Stimulated activated CD4-positive, alpha-beta T cell treated with anti-CD3 and anti-CD28 coated beads, Interleukin-15, amount 100 ng/mL, for 48 hours (primary cell): ENCODE measurements around the gene DNAJC7.
A peak's percentile ranks its signal among the peaks of the same experiment; 100 is the strongest.
"Not testable (repeated sequence)": the region's sequence is repeated elsewhere in the genome, so short reads cannot be mapped to it uniquely, and the experiment has no call there.

Experiments
- DNase-seq, 2 donors: peaks; one replicate each; pipeline ENCODE4 v3.0.0-alpha.2; 2020; ENCODE audit warnings: low read depth in 2 of 2

The DNAJC7 gene

DNA sequence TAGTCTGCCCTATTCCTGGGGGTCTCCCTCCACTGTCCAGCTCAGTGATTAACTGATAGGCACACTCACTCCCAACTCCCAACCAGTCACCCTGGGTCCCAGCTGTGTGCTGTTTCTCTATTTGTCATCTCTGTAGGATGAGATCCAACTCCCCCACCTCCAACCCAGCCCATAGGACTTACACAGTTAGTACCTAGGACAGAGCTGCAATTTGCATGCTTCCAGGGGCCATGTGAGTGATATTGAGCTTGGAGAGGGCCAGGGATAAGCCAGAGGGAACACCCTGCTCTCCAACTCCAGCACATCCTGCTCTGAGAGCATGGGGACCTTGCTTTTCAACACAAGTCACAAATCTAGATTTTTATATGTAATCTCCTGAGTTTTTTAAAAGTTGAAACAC lies 24.4 kb upstream of the DNAJC7 start:
- DNase-seq, result no peak

DNA sequence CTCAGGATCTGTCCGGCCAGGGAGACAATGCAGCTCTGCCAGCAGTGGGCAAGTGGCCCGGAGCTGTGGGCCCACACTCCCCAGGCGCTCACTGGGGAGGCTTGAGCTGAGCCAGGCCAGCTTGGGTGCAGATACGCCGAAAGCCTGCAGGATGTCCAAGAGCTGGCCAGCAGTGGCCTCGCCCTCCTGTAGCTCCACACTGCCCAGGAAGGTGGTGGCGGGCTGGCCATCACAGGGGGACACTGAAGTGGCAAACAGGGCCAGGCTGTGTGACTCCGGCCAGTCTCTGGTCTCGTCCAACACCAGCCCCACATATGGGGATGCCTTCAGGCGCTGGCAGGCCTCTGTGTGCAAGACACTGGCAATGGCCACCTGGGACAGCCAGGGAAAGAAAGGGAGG lies 23.6 kb upstream of the DNAJC7 start:
- no peak for DNase-seq

DNA sequence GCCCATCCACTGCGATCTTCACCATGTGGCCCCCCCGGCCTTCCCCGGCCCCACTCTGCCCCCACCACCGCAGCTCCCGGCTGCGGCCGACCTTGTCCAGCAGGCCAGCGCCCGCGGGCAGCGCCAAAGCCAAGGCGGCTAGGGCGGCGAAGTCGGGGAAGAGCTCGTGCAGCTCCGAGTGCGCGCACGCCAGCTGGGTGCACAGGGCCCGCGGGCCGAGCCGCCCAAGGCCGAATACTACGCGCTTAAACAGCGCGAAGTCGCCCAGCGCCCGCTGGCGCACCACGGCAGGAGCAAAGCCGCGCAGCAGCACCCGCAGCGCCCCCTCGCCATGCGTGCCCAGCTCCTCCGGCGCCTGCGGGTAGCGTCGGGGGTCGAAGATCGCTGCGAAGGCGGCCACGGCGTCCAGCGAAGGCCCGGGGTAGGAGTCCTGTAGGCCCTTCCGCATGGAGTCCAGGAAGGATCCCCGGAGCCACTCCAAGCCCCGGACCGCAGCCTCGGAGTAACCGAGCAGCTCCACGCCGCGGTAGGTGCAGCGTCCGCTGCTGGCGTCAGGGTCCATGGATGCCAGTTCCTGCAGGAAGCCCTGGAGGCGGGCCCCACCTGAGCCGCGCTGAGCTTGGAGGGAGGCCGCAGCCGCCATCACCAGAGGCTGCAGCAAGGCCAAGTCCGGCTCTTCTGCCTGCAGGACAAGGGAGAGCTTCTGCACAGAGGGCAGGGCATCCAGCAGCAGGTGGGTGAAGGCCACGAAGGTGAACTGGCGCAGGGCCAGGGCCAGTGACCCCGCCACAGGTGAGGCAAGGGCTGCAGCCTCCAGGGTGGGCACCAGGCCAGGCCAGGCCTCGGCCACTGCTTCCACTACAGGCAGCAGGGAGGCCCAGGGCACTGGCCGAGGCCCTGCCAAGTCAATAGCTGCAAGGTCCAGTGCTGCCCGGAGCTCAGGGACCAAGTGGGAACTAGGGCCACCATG lies 22.8 kb upstream of the DNAJC7 start:
- DNase-seq, result no peak

DNA sequence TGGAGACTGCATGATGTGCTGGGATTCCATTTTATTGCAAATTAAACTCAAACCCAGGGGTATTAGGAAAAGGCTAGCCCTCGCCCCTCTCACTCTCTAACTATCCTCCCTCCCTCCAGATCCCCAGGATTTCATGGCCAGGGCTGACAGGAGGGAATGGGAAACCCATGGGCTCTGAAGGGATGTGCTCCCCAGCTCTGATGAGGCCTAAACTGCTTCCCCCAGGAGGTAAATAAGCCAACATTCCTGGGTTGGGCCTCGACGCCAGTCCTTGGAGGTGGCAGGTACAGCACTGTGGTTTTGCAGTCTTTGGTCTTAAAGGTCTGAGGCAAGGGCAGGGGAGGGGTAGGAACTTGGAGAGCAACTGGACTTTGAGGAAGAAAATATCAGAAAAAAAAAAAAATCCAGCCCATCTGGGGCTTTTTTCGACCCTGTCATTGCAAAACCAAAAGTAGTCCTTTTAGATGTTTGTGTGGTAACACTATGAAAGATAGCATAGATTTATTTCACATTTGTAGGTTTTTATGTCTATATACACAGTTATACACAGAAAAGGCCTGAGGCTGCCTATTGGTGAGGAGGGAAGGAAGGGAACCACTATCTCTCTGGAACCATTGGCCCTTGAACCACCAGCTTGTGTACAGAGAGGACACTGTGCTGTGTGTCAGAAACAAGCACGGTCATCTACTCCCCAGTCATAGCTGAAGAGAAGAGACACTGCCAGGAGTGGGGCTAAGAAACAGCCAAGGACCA lies 21.2 kb upstream of the DNAJC7 start:
- DNase-seq, result no peak

DNA sequence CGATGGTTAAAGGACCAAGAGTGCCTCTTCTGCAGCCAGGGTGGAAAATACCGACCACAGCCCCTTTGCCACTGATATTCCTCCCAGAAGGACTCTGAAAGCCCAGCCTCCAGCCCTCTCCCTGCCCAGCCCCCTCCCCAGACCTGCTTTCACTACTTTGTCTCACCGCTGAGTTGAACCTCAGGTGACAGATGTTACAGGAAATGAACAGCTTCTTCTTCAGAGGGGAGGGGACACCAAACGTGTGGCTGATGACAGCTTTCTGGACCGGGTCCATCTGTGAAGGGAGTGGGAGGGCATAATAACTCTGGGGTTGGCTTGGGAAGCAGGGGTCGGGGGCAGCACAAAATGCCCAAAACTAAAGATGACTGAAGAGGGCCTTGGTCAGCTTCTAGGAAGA lies 16.8 kb upstream of the DNAJC7 start:
- no peak for DNase-seq

DNA sequence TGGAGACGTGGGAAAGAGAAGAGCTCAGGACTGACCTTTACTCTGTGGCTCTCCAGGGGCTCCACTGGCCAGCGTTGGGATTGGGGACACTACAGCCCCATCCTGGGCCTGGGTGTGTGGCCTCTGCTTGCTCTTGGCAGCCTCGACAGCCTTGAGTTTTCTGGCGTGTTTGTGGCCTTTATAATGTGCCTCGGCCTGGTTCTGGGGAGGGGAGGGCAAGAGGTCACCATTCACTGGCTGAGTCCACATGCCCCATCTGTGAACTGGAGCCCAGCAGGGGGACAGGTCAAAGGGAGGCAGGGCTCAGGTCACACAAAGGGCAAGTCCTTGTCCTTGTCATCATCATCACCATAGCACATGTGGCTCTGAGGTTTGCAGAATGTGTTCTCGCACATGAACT lies 14.3 kb upstream of the DNAJC7 start:
- no peak for DNase-seq

DNA sequence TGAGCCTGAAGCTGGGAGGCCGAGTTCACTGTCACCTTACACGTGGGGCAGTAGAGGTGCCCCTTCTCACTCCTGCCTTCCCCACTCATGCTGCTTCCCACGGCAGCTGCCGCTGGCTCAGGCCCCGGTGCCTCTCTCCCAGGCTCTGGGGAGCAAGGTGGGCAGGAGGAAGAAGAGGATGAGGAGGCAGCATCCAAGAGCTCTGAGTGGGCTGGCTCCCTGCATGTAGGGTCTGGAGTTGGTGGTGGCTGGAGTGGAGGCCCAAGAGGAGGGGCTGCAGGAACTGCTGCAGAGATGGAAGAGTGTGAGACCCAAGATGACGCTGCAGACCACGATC lies 11.5 kb upstream of the DNAJC7 start:
- no peak for DNase-seq

DNA sequence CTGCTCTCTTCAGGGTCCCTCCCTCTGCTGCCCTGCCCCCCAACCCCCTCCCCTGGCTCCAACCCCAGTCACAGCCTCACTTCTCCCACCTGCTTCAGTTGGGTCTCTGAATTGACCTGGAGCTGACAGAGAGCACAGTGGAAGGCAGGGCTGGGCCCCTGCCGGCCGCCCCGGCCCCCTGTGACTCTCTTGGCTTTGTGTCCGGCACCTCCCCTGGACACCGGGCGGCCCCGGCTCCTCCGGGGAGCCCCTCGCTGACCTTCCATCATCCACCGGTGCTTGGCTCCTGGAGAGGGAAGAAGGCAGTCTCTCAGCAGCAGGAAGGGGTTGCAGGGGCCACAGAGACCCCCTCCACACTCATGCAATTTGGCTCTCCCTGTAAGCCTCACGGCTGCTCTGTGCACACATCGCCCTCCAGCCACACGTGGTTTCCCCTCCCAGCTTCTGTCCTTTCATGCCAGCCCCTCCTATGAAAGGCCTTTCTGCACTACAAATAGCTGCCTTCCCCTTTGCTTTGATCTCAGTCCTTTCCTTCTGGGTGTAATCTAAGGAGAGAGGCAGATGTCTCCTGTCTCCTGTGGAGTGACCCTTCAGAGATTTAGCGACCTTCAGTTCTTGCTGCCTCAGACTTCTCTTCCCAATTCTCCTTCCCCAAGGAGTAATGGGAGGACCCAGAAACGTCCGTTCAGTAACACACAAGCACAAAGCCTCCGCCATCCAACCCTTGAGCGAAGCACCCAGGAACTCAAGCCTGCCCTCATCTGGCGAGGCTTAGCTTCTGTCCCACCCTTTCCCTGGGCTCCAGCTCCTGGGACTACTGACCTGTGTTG lies 10.9 kb upstream of the DNAJC7 start:
- no peak for DNase-seq

DNA sequence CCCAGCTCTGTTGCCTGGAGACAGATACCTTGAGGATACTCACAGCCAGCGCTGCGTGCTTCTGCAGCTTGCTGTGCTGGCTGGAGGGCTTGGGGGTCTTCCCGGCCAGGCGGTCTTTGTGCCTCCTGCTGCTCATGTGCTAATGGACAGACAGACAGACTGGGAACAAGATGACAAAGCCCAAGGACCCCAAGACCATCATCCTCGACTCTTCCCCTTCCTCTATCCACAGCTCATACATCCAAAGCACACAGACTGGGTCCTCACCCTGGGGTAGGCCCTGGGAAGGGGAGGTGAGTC lies 10.3 kb upstream of the DNAJC7 start:
- no peak for DNase-seq

DNA sequence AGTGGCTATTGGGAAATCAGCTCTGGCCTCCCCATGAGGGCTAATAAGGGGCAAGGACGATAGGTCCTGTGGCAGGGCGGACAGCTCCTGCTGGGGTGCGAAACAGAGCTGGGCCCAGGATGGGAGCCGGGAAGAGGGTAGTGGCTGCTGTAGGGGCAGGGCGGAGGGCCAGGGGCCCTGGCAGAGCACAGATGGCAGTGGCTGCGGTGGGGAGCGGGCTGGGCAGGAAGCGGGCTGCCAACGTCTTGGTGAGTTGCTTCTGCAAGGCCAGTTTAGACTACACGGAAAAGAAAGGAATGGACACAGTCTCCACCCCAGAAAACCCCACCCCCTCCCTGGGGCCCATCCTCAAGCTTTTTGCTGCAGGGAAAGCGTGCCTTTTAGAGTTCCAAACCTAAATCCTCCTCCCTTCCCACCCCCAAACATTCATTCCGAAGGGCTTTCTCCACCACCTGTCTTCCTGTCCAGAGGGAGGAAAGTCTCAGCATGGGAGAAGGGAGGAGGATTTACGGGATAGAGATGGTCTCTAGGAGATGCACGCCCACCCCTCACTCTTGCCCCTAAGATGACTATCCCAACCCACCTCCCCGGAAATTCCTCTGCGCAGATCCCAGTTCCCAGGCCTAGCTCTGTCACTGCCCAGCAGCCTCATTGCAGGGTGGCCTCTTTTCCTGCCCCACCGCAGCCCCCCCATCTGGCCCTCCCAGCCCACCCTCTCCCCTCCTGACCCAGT lies 9.8 kb upstream of the DNAJC7 start:
- DNase-seq, result no peak

DNA sequence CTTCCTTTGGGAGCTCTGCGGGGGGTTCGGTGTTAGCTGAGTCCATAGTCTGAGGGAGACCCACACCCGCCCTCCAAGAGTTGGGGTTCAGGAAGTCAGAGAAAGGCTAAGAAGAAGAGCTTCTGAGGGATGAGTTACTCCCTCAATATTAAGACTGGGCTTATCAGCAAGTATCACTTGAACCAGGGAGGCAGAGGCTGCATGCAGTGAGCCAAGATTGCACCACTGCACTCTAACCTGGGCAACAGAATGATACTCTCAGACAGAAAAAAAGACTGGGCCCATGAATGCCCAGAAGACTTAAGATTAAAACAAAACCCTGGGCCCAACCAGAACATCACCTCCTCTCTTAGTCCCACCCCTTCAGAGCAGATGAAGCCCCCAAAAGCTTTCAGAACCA lies 8.7 kb upstream of the DNAJC7 start:
- DNase-seq, result no peak

DNA sequence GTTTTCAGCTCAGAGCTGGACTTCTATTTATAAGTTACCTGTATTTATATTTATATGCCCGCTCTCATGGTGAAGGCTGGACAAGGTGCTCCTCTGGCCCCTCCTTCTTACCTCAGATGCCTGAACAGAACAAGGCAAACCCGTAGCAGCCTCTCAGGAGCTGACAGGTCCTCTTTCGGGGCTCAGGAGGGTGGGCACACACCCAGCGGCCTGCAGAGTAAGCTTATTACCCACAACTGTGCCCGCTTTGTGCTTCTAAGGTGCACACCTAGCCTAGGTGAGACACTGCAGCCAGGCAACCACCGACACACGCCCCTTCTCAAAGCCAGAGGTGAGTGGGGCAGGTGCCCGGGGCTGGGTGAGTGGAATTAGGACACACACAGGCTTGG lies 7.9 kb upstream of the DNAJC7 start:
- DNase-seq, result no peak

DNA sequence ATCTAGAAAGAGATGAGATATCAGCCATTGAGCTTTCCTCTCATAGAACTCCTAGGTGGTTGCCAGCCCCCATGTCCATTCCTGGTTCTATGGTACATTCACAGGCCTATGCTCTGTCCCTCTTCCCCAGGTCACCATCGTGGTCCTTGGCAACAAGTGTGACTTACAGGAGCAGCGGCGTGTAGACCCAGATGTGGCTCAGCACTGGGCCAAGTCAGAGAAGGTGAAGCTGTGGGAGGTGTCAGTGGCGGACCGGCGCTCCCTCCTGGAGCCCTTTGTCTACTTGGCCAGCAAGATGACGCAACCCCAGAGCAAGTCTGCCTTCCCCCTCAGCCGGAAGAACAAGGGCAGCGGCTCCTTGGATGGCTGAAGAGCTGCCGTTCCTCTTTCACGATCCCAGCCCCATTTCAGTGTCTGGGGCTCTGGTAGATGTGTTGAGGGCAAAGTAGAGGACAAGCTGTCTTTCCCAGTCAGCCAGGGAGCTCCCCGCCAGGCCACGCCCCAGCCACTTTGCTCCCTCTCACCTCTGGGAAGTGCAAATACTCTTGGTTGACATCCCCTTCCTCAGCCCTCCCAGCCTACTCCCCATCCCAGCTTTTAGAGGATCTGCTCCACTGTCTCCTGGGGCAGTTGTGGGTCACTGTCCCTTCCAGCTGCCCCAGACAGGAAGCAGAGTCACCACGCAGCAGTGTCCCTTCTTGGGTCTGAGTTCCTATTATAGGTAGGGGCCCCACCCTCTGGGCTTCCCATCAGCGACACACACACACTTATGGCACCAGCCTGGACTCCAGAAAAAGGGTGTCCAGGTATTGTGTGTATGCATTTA lies 6.5 kb upstream of the DNAJC7 start:
- DNase-seq, result no peak

DNA sequence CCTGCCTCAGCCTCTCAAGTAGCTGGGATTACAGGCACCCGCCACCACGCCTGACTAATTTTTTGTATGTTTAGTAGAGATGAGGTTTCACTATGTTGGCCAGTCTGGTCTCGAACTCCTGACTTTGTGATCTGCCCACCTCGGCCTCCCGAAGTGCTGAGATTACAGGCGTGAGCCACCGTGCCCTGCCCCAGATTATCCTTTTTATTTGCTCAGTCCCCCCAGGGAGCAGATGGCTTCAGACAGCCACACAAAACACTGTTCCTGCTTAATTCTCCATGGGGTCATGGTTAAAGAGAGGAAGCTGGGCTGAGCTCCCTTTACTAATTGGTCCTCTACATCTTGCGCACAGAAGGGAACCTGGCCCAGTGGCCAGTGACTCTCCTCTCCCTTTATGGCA lies 3.6 kb upstream of the DNAJC7 start:
- not testable (repeated sequence) for DNase-seq

DNA sequence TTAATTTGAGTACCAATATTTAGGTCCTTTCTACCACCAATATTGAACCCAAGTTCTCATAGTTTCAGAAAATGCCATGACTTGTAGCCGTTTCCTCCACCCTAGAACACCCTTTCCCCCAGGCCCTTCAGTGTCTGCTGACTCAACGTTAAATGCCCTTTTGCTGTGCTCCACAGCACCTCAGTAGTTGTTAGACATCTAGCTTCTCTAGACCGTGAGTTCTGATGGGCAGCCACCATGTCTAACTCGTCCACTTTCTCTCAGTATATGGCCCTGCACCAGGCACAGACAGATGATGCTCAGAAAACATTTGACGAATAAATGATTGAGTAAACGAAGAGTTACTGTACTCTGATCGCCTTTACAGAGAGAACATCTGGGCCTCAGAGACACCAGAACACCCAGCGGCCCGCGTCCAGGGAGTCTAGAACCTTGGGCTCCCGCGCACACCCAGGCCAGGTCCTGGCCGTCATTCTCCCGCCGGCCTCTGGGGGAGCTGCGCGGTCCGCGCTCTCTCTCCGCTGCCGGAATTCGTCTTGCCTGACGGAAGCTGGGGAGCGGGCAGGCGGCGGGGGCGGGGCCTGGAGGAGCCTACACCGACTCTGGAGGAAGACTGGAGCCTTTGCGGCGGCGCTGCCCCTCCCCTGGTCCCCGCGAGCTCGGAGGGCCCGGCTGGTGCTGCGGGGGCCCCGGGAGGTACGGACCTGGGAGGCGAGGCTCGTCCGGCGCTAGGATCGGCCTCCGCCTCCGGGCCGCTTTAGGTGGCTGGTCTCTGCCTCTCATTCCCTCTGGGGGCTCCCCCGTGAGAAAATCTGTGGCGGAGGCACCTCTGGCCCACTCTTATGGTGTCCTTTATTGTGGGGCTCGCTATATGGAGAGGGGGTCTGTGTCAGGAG lies 2.5 kb upstream of the DNAJC7 start, which contains the start of gene NKIRAS2:
NKIRAS2 (plus strand) TSS at position 582 of the 896 bp plus-strand sequence. CDS start 1,488 bp downstream, outside the sequence.
- peak; percentile 90 to 92 for DNase-seq

DNA sequence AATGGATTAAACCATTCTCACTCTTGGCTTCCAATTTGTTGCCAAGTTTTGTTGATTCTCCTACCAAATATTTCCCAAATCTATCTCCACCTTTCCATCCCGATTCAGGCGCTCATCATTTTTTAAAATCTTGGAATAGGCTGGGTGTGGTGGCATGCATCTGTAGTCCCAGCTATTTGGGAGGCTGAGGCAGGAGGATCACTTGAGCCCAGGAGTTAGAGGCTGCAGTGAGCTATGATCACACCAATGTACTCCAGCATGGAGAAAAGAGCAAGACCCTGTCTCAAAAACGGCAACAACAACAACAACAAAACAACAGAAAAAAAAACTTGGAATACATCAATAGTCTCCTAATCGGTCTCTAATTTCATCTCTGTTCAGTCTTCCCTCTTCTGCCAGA lies 1.7 kb upstream of the DNAJC7 start:
- DNase-seq, result no peak

DNA sequence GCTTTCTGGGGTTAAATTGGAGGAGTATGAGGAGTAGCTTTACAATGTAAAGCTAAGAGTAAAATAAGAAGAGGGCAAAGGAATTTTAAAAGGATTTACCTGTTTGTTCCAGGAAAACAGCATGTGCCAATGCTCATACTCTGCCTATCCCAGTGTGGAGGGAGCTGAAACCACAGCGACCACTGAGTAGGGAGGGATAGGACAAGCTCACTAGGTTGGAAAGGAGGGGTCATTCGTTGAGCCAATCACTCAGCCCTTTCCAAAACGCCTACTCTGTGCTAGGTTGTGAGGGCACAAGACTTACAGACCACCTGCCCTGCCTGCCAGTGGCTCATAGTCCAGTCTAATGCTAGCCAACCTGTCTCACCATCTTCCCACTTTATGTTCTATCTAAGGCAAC lies 1.1 kb upstream of the DNAJC7 start:
- DNase-seq, result no peak

DNA sequence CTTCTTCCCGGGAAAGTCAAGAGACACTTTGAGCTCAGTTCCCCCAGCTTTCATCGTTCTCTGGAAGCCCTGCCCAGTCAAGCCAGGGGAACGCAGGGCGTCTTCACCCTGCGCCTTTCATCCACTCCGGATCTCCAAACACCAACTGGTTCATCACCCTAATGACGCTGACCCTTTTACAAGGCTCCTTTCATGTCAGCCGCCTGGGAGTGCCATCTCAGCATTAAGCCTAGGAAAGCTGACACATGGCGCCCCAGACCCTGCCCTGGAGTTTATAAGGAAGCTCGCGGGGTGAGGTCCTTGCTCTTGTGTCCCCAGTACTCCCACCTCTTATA lies 594 bp upstream of the DNAJC7 start:
- DNase-seq, result peak in 1 of 2 donors; percentile 21

DNA sequence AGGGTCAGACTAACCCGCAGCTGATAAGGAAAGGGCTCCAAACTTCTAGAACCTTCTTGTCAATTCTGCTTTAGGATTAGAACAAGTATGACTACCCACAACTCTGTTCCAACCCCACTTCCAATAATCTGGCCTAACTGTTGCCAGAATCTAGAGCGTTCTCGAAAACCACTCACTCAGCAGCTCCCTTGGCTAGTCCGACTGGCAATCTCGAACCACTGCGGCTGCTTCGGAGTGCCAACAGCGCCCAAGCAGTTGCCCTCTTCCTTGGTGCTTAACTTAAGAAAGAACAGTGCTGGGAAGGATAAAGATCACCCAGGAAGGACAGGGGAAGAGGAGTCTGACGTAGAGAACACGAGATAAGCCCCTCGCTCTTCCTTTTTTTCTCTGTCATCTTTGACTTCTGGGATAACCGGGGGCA lies 818 bp downstream of the DNAJC7 start:
- DNase-seq, result no peak

DNA sequence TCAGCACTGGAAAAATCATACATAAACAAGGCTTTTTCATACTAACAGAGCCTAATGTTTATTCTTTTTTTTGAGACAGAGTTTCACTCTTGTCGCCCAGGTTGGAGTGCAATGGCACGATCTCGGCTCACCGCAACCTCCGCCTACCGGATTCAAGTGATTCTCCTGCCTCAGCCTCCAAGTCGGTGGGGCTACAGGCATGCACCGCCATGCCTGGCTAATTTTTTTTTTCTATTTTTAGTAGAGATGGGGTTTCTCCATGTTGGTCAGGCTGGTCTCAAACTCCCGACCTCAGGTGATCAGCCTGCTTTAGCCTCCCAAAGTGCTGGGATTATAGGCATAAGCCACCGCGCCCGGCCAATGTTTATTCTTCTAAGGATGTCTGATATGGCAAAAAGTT lies 3.5 kb downstream of the DNAJC7 start:
- DNase-seq, result not testable (repeated sequence)
